DMS153 treated with DMSO at 0.1 percent for 48 hours (cell line): ENCODE results near the gene MOV10.
"Not testable (repeated sequence)": the region's sequence is repeated elsewhere in the genome, so short reads cannot be mapped to it uniquely, and the experiment has no call there.

ENCODE experiments used
- DNase-seq: peaks from one replicate; lab custom pipeline; 2025; ENCODE audit not compliant: unreplicated experiment; lab: John Stamatoyannopoulos, UW

MOV10 gene

GRCh38 chr1:112712191-112712590 is 37.7 kb downstream of the MOV10 start:
- no peak for DNase-seq

GRCh38 chr1:112712701-112713128 is 38.3 kb downstream of the MOV10 start:
- DNase-seq: no peak

GRCh38 chr1:112713466-112714312 is 39.2 kb downstream of the MOV10 start:
- DNase-seq: no peak

- DNase-seq: no peak
These were observed 40.1 kb downstream of the MOV10 start for GRCh38 chr1:112714313-112715263.

- DNase-seq: peak; percentile 72
These were observed 41.0 kb downstream of the MOV10 start, which contains the start of gene PPM1J for GRCh38 chr1:112715264-112716053. Gene PPM1J, minus strand, starts transcription at chr1:112715332. Its CDS starts 31 bp downstream, at chr1:112715301.

GRCh38 chr1:112716133-112716720 is 41.8 kb downstream of the MOV10 start:
- peak; percentile 80 for DNase-seq

- no peak for DNase-seq
These were observed 42.9 kb downstream of the MOV10 start for GRCh38 chr1:112717263-112717873.

GRCh38 chr1:112718691-112719418 is 44.4 kb downstream of the MOV10 start:
- no peak for DNase-seq

GRCh38 chr1:112719706-112720105 is 45.2 kb downstream of the MOV10 start:
- DNase-seq: no peak

- DNase-seq: no peak
These were observed 46.3 kb downstream of the MOV10 start for GRCh38 chr1:112720800-112721199.

- DNase-seq: not testable (repeated sequence)
These were observed 46.8 kb downstream of the MOV10 start for GRCh38 chr1:112721294-112721693.

GRCh38 chr1:112721966-112722524 is 47.6 kb downstream of the MOV10 start:
- no peak for DNase-seq

GRCh38 chr1:112722601-112723510 is 48.4 kb downstream of the MOV10 start:
- peak; percentile 32 for DNase-seq

- no peak for DNase-seq
These were observed 49.0 kb downstream of the MOV10 start for GRCh38 chr1:112723511-112723839.

GRCh38 chr1:112724240-112724639 is 49.8 kb downstream of the MOV10 start:
- not testable (repeated sequence) for DNase-seq

- no peak for DNase-seq
These were observed 53.3 kb downstream of the MOV10 start for GRCh38 chr1:112727716-112728115.

GRCh38 chr1:112728306-112728971 is 54.0 kb downstream of the MOV10 start:
- DNase-seq: not testable (repeated sequence)
